GM12865 (cell line): ENCODE measurements around the gene PSMC3.

Source experiments
- DNase-seq: peaks from one replicate; pipeline ENCODE4 v3.0.0; 2010; ENCODE audit warnings: low read depth
- H3K4me3 ChIP-seq: 2 replicates; pipeline ENCODE4 v1.5.1; 2011; ENCODE audit warnings: mild to moderate bottlenecking, low read depth, low read length, control low read depth
- TF ChIP-seq, protein P1 (sequence below): IDR thresholded peaks from 2 replicates; pipeline ENCODE4 v1.5.1; 2011; ENCODE audit warnings: low read length, control low read depth, low read depth, inconsistent platforms; ENCODE audit not compliant: insufficient read depth; ENCODE audit errors: missing control alignments

Gene PSMC3

DNA sequence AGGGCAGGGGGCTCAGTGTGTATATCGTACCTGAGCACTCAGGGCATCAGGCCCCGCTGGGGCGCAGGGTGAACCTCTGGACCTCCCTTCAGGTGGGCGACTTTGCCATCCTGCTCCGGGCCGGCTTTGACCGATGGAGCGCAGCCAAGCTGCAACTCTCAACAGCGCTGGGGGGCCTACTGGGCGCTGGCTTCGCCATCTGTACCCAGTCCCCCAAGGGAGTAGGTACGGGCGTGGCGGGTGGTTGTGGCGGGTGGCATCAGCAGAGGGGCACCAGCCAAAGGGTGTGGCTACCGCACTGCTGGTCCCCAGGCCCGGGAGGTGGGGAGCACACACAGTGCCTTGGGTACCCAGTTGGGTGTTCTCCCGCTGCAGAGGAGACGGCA is 11.6 kb downstream of the PSMC3 start:
- H3K4me3 ChIP-seq: no peak overlapping the region

DNA sequence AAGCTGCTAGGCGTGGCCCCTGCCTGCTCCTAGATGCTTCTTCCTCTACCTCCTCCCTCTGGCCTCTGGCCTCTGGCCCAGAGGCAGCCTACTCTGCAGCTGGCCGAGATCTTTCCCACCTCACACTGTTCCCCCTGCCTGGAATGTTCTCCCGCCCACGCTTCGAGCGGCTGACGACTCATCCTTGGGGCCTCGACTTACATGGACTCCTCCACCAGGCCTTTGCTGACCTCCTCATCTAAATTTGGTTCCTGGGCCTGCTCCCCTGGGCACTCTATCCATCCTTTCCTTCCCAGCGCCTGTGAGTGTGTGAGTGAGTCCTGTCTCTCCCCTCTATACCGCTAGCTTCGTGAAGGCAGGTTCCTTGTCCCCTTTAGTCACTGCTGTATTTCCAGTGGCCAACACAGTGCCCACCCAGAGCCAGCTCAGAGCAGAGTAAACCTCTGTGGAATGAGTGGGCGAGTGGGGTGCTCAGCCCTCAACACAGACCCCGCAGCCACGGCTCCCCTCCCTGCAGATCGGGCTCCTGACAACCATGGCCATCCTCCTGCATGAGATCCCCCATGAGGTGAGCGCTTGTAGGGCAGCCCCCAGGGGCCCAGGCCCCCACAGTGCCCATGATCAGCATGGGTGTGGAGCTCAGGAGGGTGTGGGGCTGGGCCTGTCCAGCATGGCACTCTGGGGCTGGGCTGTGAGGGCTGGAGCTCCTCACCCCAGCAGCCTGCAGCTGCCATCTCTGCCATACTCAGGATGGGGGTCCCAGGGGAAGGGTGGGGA is 12.1 kb downstream of the PSMC3 start:
- H3K4me3 ChIP-seq: no peak overlapping the region
- no peak for DNase-seq
- TF ChIP-seq, protein P1, sequence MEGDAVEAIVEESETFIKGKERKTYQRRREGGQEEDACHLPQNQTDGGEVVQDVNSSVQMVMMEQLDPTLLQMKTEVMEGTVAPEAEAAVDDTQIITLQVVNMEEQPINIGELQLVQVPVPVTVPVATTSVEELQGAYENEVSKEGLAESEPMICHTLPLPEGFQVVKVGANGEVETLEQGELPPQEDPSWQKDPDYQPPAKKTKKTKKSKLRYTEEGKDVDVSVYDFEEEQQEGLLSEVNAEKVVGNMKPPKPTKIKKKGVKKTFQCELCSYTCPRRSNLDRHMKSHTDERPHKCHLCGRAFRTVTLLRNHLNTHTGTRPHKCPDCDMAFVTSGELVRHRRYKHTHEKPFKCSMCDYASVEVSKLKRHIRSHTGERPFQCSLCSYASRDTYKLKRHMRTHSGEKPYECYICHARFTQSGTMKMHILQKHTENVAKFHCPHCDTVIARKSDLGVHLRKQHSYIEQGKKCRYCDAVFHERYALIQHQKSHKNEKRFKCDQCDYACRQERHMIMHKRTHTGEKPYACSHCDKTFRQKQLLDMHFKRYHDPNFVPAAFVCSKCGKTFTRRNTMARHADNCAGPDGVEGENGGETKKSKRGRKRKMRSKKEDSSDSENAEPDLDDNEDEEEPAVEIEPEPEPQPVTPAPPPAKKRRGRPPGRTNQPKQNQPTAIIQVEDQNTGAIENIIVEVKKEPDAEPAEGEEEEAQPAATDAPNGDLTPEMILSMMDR: no peak

More for the DNA sequence above, 11.6 kb downstream of the PSMC3 start:
- TF ChIP-seq, protein P1: no peak
- no peak for DNase-seq

DNA sequence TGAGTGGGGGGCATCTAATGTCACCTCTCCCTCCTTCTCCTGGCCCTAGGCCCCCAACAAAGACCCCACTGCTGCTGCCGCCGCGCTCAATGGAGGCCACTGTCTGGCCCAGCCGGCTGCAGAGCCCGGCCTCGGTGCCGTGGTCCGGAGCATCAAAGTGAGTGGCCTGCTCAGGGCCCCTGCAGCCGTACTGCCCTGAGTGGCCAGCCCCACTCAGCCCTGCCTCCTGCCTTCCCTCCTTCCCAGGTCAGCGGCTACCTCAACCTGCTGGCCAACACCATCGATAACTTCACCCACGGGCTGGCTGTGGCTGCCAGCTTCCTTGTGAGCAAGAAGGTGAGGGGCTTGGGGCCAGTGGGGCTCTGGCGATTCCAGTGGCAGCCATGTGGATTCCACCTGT is 12.9 kb downstream of the PSMC3 start:
- DNase-seq: no peak
- H3K4me3 ChIP-seq: no peak overlapping the region
- TF ChIP-seq, protein P1: no peak

DNA sequence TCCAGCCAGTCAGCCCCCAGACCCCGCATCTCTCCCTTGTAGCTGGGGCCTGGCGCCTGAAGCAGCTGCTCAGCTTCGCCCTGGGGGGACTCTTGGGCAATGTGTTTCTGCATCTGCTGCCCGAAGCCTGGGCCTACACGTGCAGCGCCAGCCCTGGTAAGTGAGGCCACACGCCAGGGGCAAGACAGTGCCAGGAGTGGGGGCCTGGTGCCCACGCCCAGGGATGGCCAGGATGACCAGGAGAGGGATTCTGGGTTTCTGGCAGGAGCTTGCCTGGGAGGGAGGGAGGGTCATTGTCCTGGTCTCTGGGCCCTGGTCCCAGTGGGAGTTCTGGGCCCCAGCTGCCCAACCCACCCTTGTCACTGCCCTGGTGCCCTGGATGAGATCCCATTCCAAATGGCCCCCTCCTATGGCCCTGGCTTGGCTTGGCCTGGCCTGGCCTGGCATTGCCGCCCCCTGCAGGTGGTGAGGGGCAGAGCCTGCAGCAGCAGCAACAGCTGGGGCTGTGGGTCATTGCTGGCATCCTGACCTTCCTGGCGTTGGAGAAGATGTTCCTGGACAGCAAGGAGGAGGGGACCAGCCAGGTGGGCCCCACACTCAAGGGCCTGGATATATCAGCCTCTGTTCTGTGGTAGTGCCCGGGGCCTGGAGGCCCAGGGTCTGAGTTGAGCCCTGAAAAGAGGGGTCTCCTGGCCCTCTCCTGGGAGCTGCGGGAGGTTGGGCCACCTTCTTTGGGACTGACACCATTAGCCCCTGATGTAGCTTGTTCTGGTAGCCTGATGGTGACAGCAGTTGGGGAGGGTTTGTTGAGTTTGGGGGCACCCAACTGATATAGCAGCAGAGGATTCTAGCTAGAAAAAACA is 14.1 kb downstream of the PSMC3 start:
- no peak overlapping the region for H3K4me3 ChIP-seq
- TF ChIP-seq, protein P1: peak; percentile 97
- DNase-seq: peak; percentile 67

DNA sequence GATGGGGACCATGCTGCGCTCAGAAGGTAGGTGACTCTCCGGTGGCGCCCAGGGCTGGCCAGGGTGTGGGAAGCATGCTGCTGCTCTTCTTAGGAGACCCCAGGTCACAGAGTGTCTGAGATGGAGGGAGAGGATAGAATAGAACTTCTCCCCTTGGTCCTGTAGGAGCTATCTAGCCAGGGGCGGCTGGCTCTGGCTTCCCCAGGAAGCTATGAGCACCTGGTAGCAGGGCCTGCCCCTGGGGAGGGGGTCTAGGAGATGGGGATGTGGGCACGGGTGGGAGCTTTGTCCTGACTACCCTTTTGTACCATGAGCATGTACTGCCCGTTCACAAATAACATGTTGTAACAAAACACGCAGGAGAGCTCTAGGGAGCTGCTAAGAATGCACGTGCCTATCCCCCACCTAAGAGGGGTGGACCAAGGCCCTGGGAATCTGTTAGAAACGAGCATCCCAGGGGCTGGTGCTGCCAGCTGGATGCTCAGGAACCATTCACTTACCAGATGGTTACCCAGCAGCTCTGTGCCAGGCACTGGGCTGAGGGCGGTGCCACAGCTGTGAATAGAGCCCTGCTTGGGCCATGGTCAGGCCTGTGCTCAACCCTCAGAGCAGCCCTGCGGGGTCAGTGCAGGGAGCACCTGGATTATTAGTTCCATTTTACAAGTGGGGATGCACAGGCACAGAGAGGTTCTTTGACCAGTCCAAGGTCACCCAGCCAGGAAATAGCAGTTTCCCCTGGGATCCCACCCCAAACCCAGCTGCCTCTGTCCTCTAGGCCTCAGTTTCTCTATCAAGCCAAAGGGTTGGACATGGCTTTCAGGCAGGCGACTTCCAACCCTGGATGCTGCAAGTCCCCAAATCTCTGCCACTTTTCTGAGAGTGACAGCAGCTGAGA is 15.6 kb downstream of the PSMC3 start:
- no peak overlapping the region for H3K4me3 ChIP-seq
- DNase-seq: no peak
- TF ChIP-seq, protein P1: no peak
